ENCODE measurements around the gene SRPRB.

DNA sequence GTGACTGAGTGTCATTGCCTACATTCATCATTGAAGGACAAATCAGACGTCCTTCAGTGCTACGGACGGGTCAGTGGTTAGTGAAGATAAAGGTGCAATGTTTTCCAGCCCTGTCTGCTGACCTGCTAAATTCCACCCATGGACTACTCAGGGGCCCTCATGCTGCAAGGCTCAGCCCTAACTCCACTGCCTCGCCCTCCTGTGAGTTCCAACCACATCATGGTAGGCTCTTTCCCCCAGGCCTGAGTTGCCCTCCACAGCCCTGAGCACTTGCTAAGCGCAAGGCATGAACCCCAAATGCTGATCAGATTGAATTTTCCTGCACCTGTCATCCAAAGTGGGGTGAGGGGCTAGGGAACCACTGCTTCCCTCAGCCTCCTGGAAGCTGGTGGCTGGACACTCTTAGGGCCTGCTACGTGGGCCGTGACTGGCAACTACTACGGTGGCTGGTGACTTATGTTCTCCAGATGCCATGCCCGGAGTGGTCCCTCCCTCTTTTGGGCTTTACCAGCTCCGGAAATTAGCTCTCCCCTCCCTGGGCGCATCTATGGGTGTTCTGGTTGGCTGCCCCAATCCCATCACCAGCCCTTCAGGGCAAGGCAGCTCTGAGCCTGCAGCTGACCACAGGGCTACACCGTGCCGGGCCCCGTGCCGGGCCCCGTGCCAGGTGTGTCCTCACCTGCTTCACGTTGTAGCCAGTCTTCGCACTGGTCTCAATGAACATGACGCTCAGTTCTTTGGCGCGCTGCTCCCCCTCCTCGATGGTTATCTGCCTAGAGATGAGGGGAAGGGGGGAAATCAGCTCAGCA lies 32.1 kb downstream of the SRPRB start:
- TF ChIP-seq CTCF (IDR thresholded peaks at IDR 0.05) = no peak
- TF ChIP-seq POLR2A (IDR thresholded peaks at IDR 0.05) = no peak

Measured in testis (tissue), 2 donors.